ENCODE data around the gene OLFML3. TPM values are rescaled to one million over a fixed set of nuclear protein-coding genes. Genes with fewer than 3 reads are reported as not detected.

Gene OLFML3
- total and polyA plus RNA-seq, 2 donors (not counting 3 experiments of a cell fraction or from before 2014, with no cell fraction given) = 3.4 to 3.9 TPM

GRCh38 chr1:113943028-113943811 lies 36.1 kb upstream of the OLFML3 start:
- FAIRE-seq (no peak), DNase-seq (ENCODE audit: low read depth, low spot score) (no peak)
- intact Hi-C loops (cut with micrococcal nuclease) = no loop called here
- BruUV-seq (replicated peaks) = no TSS peak
- peaks cover 25% of the 10 kb centered on the region for H3K4me1 ChIP-seq (ENCODE audit: control insufficient read depth, extremely low read depth, insufficient read depth, low read length)
- CTCF ChIA-PET = no interaction called here
- H3K36me3 ChIP-seq (ENCODE audit: control insufficient read depth in 2 of 2, extremely low read depth in 1 of 2, insufficient read depth in 2 of 2, low read length in 2 of 2) = peaks cover 3 to 10% of the 10 kb centered on the region in 2 experiments
- no peak overlapping the region for H3K4me2 ChIP-seq (ENCODE audit: insufficient read depth, low read length)
- TF ChIP-seq EZH2 (IDR thresholded peaks at IDR 0.05; ENCODE audit: borderline replicate concordance, low read depth, low read length, severe bottlenecking) (no peak), GATA2 (IDR thresholded peaks at IDR 0.05; ENCODE audit: insufficient read depth, insufficient read length, low read depth, low read length) (no peak), MYC (IDR thresholded peaks at IDR 0.05; ENCODE audit: low read depth, low read length) (no peak), JUN (IDR thresholded peaks at IDR 0.05; ENCODE audit: borderline replicate concordance, insufficient read depth, insufficient read length, low read depth) (no peak), POLR2A (IDR thresholded peaks at IDR 0.05; ENCODE audit: low read depth, low read length) (no peak), MAX (IDR thresholded peaks at IDR 0.05; ENCODE audit: insufficient read depth, insufficient read length) (no peak), FOS (IDR thresholded peaks at IDR 0.05; ENCODE audit: borderline replicate concordance, insufficient read depth, low read length) (no peak), CTCF (IDR thresholded peaks at IDR 0.05; ENCODE audit: extremely low read depth in 1 of 2, insufficient read depth in 1 of 2, low read depth in 1 of 2, low read length in 2 of 2) (no peak), POLR2AphosphoS5 (IDR thresholded peaks at IDR 0.05; ENCODE audit: insufficient read depth, low read depth, low read length) (no peak)
- H3K9ac ChIP-seq (replicated peaks; ENCODE audit: extremely low read depth, insufficient read depth, low read length) = no peak overlapping the region
- H3K27ac ChIP-seq (ENCODE audit: insufficient read depth, low read depth, low read length) = no peak overlapping the region
- H3K79me2 ChIP-seq (ENCODE audit: control insufficient read depth, insufficient read depth, low read length) = peaks cover 88% of the 10 kb centered on the region
- POLR2A ChIA-PET = no interaction called here
- no peaks in the 10 kb centered on the region for H3K9me1 ChIP-seq (replicated peaks; ENCODE audit: control insufficient read depth, extremely low read depth, insufficient read depth, low read length)
- H3K4me3 ChIP-seq (replicated peaks in 1 of 3; ENCODE audit: insufficient read depth in 1 of 3, low read depth in 1 of 3, low read length in 3 of 3) = no peak overlapping the region
- dilution Hi-C loops (cut with MboI; ENCODE audit: extremely low pct_ligation_motif_present, low sequenced_read_pairs) = no loop called here
- no peak overlapping the region for H2AFZ ChIP-seq (ENCODE audit: low read depth, low read length)
- no peaks in the 10 kb centered on the region for H3K9me3 ChIP-seq (replicated peaks; ENCODE audit: control insufficient read depth, insufficient read depth, low read length)
- no peaks in the 10 kb centered on the region for H4K20me1 ChIP-seq (replicated peaks; ENCODE audit: control insufficient read depth, extremely low read depth, insufficient read depth, low read length)
- no peaks in the 10 kb centered on the region for H3K27me3 ChIP-seq (ENCODE audit: control insufficient read depth in 2 of 2, insufficient read depth in 2 of 2, low read length in 2 of 2)
